ENCODE measurements around the gene DNER.

DNA sequence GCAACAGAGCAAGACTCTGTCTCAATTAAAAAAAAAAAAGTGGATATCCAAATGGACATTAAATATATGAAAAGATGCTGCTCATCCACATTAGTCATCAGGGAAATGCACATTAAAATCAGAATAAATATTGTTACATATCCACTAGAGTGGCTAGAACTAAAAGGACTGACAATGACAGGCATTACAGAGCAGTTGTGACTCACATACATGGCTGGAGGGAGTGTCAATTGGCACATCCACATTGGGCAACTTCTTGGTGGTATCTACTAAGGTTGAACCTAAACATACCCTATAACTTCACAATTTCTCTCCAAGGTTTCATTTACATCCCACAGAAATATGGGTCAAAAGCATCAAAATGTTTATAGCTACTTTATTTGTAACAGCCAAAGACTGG, 14.0 kb upstream of the DNER start:
- TF ChIP-seq MEF2A (IDR thresholded peaks at IDR 0.05; ENCODE audit: borderline replicate concordance, low read depth), result no peak
- TF ChIP-seq EP300 (IDR thresholded peaks at IDR 0.05; ENCODE audit: borderline replicate concordance in 1 of 2, low read depth in 1 of 2, low read length in 1 of 2), result no peak
- TF ChIP-seq, protein P1, sequence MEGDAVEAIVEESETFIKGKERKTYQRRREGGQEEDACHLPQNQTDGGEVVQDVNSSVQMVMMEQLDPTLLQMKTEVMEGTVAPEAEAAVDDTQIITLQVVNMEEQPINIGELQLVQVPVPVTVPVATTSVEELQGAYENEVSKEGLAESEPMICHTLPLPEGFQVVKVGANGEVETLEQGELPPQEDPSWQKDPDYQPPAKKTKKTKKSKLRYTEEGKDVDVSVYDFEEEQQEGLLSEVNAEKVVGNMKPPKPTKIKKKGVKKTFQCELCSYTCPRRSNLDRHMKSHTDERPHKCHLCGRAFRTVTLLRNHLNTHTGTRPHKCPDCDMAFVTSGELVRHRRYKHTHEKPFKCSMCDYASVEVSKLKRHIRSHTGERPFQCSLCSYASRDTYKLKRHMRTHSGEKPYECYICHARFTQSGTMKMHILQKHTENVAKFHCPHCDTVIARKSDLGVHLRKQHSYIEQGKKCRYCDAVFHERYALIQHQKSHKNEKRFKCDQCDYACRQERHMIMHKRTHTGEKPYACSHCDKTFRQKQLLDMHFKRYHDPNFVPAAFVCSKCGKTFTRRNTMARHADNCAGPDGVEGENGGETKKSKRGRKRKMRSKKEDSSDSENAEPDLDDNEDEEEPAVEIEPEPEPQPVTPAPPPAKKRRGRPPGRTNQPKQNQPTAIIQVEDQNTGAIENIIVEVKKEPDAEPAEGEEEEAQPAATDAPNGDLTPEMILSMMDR (IDR thresholded peaks at IDR 0.05), result no peak
- TF ChIP-seq CHD2 (IDR thresholded peaks at IDR 0.05; ENCODE audit: low read length, partially characterized antibody), result no peak
